Activated T-cell treated with anti-CD3 and anti-CD28 coated beads for 1 hour (primary cell): ENCODE results near the gene CCNT1.
A peak's percentile ranks its signal among the peaks of the same experiment; 100 is the strongest.
"Not testable (repeated sequence)": the region's sequence is repeated elsewhere in the genome, so short reads cannot be mapped to it uniquely, and the experiment has no call there.

Experiments used
- DNase-seq: peaks from one replicate; pipeline ENCODE4 v3.0.0-alpha.2; 2020; ENCODE audit warnings: low read depth

CCNT1 gene

DNA sequence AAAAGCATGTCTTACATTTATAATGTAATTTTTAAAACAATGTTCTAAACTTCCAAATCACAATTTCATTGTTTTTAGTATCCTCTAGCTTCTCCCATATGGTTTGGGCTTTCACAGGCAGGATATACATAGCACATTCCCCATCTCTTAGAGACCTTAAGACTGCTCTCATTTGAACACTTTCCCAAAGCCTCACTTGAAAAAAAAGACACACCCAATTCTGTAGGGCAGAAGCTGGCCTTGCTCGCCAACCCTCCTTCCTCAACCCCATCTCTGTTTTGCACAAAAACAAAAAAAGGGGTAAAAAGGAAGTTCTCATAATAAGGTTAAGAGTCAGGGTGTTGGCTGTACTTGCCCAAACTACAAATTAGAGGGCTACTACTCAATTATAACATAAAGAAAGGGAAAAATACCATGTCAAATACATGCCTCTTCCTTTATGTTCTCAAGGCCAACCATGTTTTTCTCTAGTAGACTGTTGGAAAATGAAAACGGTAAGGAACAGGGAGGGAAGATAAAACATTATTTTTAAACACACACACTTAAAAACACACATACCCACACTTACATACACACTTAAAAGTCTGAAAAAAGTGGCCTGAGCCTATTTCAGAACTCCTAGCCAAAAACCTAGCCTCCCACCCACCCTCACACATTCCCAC is 24.6 kb downstream of the CCNT1 start:
- no peak for DNase-seq

DNA sequence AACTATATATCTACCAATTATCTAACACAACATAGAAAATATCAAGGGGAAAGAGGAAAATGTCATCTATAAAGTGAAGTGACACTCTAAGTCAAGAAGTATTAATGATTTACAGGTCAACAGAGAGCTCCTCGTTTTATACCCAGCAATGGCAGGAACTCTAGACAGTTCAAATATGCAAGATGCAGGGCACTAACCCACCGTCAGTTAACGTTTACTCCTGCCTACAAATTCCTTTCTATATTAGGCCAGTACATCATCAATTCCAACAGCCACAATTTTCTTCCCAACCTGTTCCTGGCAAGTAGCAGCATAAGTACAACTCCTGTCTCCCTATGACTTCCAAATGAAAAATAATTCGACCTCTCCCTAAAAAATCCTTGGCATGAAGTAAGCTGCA is 25.5 kb downstream of the CCNT1 start:
- no peak for DNase-seq

DNA sequence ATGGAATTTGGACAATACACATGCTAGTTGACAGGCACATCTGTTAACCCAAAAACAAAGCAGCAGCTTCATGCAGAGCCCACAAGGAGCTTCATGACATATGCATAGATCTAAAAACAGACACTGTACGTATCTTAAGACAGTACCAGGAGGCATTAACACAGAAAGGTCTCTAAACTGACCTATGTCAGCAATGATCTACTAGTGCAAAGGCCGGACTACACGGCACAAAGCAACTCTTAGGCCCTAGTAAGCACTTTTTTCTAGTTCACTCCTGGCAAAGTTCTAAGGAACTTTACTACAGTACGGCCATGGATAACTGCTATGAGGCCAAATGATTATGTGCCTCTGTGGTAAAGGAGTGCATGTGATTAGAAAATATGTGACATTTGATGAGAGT is 26.1 kb downstream of the CCNT1 start:
- no peak for DNase-seq

DNA sequence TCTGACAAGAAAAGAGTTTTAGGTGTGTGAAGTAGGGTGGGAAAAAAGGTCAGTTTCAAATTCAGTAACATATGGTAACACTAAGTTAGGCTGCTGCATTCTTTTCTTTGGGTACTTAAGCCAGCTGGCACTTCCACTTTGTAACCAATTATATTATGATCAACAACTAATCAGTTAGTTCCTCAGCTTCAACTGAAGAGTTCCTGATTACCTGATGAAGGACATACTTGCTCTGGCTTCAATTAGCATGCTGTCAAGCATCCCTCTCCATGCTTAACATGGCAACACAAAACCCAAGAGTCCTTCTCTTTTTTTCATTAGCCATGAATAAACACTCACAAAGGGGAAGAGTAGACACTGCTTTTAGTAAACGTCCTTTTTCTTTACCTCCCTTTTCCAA is 27.7 kb downstream of the CCNT1 start:
- DNase-seq: no peak

DNA sequence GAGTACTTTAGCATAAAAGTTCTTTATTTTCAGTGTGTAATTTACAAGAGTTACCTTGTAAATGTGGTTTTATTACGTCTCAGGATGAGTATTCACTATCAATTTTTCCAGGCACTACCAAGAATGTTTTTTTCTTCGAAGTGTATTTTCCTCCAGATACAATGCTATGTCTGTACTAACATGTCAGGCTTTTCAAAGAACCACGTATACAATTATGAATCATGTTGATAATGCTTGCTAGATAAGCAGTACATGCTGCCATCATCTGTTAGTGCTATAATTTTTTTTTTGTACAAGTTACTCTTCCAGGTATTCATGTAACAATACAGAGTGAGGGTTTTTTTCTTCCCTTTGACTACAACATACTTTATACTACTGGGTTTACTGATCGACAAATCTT is 28.9 kb downstream of the CCNT1 start:
- no peak for DNase-seq

DNA sequence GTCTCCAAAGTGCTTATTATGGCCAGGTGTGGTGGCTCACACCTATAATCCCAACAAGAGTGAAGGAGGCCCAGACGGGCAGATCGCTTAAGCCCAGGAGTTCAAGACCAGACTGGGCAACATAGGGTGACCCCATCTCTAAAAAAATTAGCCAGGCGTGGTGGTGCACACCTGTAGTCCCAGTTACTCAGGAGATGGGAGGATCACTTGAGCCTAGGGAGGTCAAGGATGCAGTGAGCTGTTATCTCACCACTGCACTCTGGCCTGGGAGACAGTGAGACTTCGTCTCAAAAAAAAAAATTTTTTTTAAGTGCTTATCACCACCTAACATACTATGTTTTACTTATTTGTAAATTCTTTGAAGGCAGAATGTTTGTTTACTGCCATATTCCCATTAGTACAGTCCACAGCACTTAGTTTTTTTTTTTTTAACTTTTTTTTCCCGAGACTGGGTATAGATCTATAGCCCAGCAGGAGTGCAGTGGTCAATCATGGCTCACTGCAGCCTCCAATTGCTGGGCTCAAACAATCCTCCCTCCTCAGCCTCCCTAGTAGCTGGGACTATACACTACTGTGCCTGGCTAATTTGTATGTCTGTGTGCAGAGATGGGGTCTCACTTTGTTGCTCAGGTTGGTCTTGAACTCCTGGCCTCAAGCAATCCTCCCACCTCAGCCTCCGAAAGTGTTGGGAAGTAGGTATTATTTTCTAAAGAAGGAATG is 29.7 kb downstream of the CCNT1 start:
- DNase-seq: no peak

DNA sequence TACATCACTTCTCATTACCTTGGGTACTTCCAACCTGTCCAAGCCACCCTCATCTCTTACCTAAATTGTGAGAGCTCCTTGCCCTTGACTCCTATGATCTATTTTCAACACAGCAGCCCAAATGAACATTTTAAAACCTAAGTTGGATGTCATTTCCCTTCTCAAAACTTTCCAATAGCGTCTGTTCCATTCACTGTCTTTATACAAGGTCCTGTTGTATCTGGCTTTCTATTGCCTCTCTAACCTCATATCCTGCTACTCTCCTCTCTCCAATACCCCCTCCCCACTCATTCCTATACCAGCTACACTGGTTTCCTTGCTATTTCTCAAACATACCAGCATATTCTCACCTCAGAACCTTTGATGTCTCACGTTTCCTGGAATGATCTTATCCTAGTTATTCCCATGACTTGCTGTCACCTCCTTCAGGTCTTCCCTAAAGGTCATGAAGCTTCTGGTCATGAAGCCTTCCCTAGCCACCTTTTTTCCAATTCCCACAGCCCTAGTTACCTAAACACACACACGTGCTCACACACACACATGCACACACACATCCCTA is 30.4 kb downstream of the CCNT1 start:
- no peak for DNase-seq

DNA sequence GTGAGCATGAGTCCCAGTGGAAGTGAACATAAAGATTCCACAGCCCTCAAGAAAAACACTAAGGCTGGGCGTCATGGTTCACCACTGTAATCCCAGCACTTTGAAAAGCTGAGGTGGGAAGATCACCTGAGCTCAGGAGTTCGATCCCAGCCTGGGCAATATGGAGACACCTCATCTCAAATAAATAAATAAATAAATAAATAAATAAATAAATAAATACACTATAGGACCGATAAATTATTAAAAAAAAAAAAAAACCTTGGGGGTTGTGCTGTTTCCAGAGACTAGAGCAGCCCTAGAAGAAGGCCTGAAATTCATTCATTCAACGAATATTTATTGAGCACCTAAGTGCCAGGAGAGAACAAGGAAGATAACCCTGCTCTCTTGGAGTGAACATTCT is 33.0 kb downstream of the CCNT1 start:
- DNase-seq: no peak

DNA sequence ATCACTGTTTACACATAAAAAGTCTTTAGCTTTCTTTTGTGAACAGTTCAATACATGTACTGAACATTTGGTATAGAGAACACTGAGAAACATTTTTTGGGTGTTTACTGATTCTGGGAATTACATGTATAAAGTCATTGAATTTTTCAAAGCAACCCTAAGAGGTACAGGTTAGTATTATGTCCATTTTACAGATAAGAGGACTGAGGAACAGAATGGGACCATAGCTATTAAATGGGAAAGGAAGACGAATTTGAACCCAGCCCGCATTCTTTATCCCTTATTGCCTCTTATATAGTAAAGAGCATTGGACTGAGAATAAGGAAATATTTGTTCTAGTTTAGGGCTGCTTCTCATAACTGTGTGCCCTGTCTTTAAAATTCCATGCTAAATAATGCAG is 33.6 kb downstream of the CCNT1 start:
- DNase-seq: no peak

DNA sequence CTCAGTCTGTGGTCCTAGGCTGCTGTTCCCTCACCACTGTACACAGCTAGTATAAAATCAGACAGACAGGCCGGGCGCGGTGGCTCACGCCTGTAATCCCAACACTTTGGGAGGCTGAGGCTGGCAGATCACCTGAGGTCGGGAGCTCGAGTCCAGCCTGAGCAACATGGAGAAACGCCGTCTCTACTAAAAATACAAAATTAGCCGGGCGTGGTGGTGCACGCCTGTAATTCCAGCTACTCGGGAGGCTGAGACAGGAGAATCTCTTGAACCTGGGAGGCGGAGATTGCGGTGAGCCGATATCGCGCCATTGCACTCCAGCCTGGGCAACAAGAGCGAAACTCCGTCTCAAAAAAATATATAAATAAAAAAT is 34.0 kb downstream of the CCNT1 start:
- DNase-seq: not testable (repeated sequence)

DNA sequence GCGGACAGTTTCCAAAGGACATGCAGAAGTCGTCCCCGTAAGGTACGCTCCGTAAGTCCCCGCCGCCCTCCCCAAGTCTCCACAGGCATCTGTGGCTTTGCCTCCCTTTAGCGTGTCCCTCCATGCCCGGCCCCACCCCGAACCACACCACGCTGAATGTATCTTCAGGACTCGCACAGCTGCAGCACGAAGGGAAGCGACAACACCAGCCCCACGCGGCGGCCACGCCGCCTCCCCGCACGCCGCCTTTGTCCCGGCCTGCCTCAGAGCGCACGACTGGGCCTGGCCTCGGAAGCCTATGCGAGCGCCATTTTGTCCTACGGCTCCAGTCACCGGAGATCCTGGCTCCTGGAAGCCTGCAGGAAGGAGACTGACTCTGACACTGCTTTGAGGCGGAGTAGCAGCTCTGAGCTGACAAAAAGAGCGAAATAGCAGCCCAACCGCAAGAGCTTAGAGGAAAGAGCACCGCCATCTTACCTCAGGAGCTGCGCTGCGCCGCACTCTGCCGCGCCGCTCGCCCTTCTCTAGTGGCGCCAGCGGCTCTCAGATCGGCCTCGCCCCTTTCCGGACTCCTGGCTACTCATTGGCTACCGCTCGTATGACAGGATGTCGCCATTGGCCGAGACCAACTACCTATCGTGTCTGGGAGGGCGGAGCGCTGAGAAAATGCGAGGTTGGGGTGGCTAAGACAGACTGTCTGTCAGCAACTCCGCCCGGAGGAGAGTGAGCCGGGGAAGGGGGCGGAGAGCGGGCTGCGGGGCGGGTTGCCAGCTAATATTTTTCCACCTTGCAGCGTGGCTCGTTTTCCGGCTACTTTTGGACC is 34.6 kb downstream of the CCNT1 start, which contains the start of gene KANSL2:
KANSL2 (minus strand) TSS at position 529 of the 823 bp plus-strand sequence. CDS start 606 bp downstream, outside the sequence.
- DNase-seq: peak; percentile 94

DNA sequence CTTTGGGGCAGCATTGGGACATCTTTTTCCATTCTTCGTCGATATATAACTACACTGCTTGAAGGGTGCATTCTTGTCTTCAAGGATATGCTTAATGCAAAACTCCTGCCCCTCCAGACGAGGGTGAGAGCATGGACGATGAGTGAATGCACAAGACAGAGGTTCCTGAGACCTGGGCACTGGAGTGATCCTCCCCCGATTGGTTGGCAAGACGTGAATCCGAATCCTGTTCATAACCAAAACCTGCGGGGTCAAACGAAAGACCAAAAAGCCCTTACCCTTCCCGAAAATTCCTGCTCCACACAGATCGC is 35.2 kb downstream of the CCNT1 start:
- no peak for DNase-seq

DNA sequence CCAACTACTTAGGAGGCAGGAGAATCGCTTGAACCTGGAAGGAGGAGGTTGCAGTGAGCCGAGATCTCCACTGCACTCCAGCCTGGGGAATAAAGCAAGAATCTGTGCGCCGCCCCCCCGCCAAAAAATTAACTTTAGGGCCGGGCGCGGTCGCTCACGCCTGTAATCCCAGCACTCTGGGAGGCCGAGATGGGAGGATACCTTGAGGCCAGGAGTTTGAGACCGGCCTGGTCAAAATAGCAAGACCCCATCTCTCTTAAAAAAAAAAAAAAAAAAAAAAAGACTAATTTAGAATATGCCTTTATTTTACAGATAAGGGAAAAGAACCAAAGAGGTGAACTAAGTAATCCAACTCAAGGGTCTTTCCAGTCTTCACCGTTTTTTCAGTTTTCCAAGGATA is 35.6 kb downstream of the CCNT1 start:
- DNase-seq: no peak

DNA sequence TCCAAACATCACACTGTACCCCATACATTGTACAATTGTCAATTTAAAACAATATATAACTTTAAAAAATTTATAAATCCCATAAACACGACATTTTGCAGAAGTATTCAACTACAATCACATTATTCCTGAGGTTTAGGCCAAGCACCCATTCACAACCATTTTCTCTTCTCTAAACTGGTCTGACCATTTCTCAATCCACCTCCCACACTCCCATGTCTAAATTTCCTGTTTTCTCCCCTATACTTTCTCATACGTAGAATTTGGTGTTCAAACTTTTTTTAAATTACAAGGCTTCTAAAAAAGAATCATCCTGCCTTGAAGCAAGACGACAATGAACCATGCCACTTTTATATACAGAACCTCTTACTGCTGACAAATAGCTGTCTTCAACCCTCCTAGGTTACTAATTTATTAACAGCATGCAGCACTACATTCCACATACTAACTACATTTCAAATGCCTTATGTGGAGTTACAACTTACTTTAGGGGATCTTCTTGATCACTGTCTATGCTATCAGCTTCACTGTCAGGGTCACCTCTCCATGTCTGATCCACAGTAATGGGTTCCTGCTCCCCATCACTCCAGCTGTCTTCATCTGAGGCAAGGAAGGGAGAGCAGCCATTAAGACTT is 37.8 kb downstream of the CCNT1 start:
- DNase-seq: no peak

DNA sequence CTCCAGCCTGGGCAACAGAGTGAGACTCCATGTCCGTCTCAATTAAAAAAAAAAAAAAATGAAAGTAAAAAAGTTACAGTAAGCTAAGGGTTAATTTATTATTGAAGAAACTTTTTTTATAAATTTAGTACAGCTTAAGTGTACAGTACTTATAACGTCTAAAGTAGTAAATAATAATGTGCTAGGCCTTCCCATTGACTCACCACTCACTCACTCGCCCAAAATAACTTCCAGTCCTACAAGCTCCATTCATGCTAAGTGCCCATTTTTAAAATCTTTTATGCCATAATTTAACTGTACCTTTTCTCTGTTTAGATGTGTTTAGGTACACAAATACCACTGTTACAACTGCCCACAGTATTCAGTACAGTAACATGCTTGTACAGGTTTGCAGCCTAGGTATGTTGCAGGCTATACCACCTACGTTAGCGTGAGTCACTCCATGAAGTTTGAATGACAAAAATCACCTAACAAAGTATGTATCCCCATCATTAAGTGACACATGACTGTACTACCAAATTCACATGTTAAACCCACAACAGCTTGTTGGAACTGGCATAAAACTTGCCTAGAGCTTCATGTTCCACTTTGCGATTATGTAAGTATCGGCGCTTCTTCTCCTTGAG is 45.2 kb downstream of the CCNT1 start:
- DNase-seq: no peak

DNA sequence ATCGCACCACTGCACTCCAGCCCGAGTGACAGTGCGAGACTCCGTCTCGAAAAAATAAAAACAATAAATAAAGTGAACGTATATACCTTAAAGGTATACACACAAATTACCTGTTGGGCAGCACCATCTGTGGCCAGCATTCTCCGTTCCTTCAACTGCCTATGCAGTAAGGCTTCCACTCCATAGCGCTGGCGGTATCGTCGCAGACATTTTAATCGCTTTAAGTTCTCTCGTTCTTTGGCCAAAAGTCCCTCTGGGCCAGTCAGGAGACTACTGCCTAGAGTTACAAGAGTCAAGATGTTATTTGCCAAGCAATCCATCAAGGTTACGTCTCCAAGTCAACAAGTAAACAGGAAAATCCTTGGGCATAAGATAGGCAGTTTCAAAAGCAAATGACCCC is 47.5 kb downstream of the CCNT1 start:
- DNase-seq: no peak

DNA sequence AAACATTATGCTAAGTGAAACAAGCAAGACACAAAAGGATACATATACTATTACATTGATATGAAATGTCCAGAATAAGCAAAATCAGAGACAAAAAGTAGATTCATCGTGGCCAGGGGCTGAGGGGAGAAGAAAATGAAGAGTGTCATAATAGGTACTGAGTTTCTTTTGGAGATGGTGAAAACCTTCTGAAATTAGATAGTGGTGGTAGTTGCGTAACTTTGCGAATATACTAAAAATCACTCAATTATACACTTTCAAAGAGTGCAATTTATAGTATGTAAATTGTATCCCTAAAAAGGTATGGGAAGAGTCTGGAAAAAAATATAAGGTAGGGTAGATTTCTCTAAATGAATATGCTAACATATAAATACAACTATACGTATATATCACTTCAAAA is 56.6 kb downstream of the CCNT1 start:
- DNase-seq: no peak

DNA sequence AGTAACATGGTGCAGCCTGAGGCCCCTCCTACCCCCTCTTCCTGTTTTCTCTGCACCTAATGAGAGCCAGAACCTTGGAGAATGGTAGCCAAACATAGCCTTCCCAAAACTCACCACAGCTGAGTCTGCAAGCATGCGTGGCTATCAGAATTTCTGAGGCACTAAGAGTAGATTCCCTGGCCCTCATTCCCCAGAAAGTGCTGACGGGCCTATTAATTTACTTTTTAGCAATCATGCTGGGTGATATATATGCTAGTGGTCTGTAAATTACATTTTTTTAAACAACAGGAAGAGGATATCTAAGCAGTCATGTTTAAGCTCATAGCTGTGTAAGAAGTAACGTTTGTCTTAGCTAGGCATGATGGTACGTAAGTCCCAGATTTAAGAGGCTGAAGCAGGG is 64.8 kb downstream of the CCNT1 start:
- no peak for DNase-seq

DNA sequence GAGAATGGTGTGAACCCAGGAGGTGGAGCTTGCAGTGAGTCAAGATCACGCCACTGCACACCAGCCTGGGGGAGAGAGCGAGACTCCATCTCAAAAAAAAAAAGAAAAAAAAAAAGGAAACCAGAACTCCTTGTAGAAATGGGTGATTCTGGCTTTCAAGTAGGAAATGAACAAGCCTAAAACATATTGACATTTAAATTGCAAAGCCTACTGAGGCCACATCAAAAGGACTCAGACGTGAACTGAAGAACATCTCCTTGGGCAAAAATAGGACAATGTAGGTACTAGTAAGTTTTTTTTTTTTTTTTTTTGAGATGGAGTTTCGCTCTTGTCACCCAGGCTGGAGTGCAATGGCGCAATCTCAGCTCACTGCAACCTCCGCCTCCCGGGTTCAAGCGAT is 71.2 kb downstream of the CCNT1 start:
- DNase-seq: not testable (repeated sequence)

DNA sequence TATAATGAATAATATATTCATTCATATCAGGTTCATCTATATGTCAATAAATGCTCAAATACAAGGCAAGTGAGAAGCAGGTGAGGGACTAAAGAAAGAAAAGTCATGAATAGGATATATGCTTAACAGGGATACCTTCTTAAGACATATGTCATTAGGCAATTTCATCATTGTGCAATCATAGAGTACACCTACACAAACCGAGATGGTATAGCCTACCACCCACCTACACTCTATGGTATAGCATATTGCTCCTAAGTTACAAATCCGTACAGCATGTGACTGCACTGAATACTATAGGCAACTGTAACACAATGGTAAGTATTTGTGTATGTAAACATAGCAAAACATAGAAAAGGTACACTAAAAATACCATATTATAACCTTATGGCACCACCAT is 73.5 kb downstream of the CCNT1 start:
- DNase-seq: no peak

DNA sequence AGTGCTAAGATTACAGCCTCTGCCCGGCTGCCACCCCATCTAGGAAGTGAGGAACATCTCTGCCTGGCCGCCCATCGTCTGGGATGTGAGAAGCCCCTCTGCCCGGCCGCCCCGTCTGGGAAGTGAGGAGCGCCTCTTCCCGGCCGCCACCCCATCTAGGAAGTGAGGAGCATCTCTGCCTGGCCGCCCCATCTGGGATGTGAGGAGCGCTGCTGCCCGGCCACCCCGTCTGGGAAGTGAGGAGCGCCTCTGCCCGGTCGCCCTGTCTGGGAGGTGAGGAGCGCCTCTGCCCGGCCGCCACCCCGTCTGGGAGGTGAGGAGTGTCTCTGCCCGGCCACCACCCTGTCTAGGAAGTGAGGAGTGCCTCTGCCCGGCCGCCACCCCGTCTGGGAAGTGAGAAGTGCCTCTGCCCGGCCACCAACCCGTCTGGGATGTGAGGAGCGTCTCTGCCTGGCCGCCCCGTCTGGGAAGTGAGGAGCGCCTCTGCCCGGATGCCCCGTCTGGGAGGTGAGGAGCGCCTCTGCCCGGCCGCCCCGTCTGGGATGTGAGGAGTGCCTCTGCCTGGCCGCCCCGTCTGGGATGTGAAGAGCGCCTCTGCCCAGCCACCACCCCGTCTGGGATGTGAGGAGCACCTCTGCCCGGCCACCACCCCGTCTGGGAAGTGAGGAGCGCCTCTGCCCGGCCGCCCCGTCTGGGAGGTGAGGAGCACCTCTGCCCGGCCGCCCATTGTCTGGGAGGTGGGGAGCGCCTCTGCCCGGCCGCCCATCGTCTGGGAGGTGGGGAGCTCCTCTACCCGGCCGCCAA is 74.6 kb downstream of the CCNT1 start:
- DNase-seq: not testable (repeated sequence)
